Germinal center (tissue), 1 donor: ENCODE results near the gene SLAMF8.

Source experiments
- DNase-seq: peaks from one replicate; pipeline ENCODE4 v3.0.0; 2012; ENCODE audit warnings: mixed read lengths, low spot score

Gene SLAMF8

GRCh38 chr1:159849626-159850366 lies 23.1 kb downstream of the SLAMF8 start:
- no peak for DNase-seq

GRCh38 chr1:159851407-159851806 lies 24.7 kb downstream of the SLAMF8 start:
- DNase-seq, result no peak

DNA sequence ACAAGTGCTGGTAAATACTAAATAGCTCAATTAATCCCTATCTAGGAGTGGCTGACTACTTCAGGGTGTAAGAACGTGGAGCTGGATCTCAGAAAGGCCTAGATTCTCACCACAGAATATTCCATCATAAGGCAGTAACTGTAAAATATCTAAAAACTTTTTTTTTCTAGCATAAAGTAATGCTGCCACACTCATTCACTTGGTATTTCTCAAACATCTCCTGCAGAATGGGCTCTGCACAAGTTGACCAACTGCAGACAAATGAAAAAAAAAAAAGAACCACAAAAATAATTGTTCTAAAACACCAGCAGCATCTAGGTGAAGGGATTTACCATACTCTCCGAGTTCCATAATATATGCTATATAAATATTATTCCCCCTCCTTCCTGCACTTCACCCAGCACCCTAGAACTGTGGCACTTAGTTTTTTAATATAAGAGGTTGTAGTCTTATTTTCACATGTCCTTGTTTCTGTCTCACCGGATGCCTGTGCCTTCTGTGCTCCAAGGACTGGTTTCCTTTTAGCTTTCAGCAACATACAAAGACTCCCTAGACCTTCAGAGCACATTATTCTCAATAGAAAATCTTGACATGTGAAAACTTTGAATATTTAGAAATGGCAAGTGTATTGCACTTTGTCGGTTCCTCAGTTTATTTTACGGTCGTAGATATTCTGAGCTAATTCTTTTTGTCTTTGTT lies 26.9 kb downstream of the SLAMF8 start:
- no peak for DNase-seq

GRCh38 chr1:159854116-159854692 lies 27.5 kb downstream of the SLAMF8 start:
- DNase-seq, result no peak

DNA sequence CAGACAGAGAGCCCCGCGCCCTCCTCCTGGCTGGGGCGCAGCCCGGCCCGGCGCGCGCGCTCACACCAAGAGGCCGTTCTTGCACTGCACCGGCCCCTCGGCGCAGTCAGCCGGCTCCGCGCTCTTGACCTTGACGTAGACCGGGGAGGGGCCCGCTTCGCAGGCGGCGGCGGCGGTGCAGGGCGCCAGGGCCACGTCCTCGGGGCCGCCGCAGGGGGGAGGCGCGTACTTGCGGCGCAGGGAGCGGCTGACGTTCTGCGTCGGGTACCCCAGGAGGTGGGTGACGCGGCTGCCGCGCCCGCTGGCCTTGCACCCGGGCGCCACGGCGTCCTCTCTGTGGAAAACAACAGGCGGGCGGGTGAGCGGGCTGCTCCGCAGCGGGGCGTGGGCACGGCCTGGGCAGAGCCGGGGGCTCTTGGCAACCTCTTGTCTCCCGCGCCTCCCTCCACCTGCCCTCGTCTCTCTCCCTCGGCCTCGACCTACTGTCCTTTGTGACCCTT lies 28.1 kb downstream of the SLAMF8 start:
- DNase-seq, result peak; percentile 55

DNA sequence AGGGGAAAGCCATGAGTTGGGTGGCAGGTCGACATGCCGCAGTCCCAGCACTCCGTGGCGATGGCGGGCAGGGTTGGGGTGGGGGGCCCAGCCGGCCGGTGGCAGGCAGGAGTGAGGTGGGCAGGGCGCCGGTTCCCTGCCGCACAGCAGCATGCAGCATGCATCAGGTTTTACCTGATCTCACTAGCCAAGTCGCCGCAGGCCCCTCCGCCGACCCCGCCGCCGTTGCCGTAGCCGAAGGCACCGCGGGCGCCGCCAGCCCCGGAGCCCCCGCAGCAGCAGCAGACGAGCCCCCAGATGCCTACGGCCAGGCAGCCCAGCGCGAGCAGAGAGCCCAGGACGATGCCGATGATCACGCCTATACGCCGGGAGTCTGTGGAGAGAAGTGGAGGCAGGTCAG lies 29.0 kb downstream of the SLAMF8 start:
- no peak for DNase-seq

- no peak for DNase-seq
Observed at GRCh38 chr1:159856576-159856975, 29.9 kb downstream of the SLAMF8 start.

DNA sequence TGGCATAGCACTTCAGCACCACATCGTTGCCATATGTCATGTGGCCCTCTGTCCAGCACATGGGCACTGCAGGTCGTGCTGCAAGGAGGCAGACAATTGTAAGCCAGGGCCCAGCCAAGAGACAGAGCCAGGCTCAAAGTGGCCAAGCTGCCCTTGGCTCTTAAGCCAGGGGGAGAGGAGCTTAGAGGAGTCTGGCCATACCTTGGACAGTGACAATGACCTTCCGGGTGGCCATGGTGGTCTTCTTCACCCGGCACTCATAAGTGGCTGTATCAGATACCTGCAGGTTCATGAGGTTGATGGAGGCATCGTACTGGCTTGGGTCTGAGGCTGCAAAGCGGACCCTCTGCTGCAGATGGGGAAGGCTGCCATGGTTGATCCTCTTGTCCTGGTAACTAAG lies 31.2 kb downstream of the SLAMF8 start:
- no peak for DNase-seq

DNA sequence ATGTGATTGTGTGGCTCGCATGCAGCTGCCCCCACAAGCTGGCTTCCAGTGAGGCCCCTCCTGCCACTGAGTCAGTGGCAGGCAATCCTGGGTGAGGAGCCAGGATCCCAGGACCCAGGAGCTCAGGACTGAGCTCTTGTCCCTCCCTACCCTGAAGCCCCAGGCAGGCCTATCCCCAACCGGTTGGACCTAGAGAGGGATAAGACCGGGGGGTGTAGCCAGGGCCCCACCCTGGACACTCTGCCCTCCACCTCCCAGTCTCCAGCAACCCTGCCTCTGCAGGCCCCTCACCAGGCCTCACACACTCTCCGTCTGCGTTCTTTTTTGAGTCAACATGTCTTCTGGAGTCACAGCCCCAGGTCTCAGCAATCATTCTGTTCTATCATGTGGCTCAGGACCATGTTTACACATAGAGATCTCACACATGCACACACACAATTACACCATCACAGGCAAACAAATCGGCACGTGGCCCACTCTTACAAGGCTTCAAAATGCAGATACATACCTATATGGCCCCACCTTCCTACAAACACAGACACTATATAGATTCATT lies 33.2 kb downstream of the SLAMF8 start:
- no peak for DNase-seq

- DNase-seq, result no peak
Observed at GRCh38 chr1:159860456-159860855, 33.8 kb downstream of the SLAMF8 start.

DNA sequence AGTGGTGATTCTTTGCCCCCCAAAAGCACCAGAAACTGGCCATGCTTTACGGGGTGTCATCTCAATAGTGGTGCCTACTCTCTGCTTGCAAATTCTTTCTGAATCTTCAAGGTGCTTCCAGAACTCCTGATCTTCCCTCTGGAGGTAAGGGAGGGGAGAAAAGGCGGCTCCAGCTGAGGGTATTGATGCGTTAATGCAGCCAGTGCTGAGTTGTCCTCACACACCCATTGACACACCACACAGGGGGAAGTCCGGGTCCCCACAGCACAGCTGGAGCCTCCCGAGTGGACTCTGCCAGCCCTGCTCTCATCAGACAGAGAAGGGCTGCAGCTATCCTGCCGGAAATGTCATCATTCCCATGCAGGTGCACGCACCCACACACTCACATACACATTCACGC lies 34.5 kb downstream of the SLAMF8 start:
- DNase-seq, result no peak

- no peak for DNase-seq
Observed at GRCh38 chr1:159862031-159862430, 35.4 kb downstream of the SLAMF8 start.

DNA sequence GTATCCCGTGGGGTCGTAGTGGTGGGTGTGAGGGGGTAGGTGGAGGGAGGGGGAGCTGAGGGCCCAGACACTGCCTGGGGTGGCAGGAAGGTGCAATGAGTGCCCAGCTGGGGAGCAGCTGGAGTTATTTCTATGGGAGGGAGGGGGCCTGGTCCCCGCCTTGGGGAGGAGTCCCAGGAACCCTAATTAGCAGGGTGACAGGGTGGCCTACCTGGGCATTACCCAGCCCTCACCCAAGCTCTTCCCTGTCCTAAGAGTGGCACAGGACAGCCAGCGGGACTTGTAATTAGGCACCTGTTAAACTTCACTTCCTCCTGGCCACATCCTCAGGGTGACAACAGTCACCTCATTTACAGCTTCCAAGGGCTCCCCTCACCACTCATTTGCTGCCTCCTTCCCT lies 35.9 kb downstream of the SLAMF8 start, which contains the start of gene VSIG8:
Gene VSIG8 (minus strand): TSS at position 101 of the 400 bp plus-strand sequence. CDS start 136 bp downstream, outside the sequence.
- no peak for DNase-seq

- DNase-seq, result no peak
Observed at GRCh38 chr1:159864262-159864661, 37.6 kb downstream of the SLAMF8 start.

- DNase-seq, result no peak
Observed at GRCh38 chr1:159866066-159866465, 39.4 kb downstream of the SLAMF8 start.

- no peak for DNase-seq
Observed at GRCh38 chr1:159866905-159867663, 40.4 kb downstream of the SLAMF8 start.

DNA sequence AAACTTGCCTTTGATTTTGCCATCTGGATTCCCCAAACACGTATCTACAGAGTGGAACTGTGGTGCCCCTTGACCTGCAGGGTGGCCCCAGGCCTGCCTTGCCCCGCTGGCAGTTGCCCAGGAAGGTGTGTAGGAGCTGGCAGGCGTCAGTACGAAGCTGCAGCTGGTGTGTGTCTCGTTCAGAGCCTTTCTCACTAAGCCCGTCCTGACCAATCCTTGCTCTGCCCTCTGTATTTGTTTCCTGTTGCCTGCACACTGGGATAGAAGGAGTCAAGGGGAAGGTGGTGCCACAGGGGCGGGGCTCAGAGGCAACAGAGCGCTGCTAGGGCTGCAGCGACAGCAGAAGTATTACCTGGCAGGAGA lies 41.0 kb downstream of the SLAMF8 start:
- no peak for DNase-seq

DNA sequence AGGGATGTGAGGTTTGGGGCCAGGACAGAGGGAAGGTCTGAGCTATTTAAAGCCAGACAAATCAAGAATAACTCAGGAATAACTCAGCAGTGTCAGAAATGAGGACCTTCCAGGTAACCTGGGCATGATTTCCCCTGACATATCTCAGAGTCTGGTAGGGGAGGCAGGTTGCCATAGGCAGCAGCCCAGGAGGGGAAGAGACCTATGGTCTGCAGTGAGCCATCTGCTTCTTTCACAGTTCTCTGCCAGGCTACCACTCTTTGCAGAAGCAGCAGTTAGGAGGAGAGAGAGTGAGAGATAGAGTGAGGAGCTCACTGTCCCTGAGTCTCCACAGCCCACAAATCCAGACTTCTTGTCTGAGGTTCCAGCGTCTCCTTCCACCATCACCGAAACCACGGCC lies 42.1 kb downstream of the SLAMF8 start:
- no peak for DNase-seq

DNA sequence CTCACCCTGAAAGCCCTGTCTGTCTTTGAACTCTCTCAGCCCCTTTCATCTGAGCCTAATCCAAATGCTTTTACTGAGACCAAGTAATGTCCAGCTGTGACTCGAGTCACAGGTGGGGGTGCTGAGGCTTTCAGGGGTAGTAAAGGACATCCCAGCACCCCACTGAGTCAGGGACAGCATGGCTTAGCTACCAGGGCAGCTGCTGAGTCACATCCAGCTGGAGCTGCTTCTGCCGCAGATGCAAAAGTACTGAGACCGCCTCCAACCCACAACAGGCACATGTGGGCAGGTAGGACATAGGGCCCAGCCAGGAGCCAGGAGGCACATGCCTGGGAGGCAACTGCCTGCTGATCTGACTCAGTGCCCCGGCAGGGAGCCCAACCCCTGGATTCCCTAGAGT lies 42.5 kb downstream of the SLAMF8 start:
- DNase-seq, result no peak

DNA sequence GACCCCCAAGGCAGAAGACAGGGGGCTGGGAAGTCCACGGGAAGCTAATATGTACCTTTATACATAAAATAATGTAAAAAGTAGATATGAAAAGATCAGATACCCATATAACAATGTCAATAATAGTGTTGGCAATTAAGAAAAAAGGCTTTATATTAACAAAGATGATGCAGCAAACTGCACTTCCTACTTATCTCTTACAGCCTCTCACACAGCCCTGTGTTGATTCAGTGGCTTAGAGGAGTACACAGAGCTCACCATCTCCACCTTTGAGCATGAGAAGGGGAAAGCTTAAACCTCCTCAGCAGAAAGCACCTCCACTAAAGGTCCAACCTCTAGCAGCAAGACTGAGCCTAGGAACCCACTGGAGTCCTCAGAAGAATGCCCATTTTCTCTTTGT lies 42.9 kb downstream of the SLAMF8 start:
- DNase-seq, result no peak

DNA sequence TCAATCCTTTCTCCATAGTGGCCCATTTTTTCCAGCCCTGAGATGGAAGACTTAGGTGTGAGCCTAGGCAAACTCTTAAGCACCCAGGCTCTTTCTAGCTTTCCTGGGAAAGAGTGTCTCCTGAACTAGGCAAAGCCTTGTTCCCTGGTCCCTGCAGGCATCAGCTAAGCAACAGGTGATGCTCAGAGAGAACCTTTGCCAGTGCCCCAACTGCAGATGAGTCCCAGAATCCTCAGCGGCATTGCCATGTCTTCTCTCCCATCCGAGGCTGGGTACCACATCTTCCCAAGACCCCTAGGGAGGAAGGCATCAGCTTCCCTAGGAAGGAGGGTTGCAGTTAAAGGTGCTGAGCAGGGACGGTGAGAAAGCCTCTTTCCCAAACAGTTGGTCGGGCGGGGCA lies 44.0 kb downstream of the SLAMF8 start:
- no peak for DNase-seq

DNA sequence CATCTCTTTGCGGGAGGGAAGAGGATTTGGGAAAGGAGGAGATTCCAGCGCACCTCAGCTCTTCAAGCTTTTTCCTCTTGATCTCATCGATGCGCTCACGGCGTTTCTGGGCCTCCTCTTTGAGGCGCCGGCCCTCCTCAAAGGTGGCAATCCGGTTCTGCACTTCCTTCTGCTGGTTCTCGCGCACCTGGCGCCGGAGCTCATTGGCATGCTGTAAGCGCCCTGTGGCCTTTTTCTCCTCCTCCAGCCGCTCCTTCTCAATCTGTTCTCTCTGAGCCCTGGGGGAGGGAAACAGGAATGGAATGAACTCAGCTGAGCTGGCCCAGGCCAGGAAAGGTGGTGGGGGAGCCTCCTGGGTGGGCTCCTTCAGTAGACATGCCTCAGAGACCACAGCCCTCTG lies 46.2 kb downstream of the SLAMF8 start:
- no peak for DNase-seq
